Measurements from ENCODE around the gene HNRNPH1. TPM values are rescaled to one million over a fixed set of nuclear protein-coding genes. Genes with fewer than 3 reads are reported as not detected.

The HNRNPH1 gene
- total RNA-seq, 5 donors from 2014 or later (not counting 1 experiment from before 2014, with no cell fraction given) = 1,278 to 2,165 (median 1,301) TPM

- ATAC-seq (replicated peaks in 1 of 4) (peak; percentile 62 to 86 (median 73)), DNase-seq (peak in 34 of 35 experiments; percentile 21 to 70 (median 52))
- H3K27me3 ChIP-seq (replicated peaks in 1 of 2; ENCODE audit: control insufficient read depth in 2 of 2, extremely low read depth in 1 of 2, insufficient read depth in 2 of 2, low read length in 1 of 2) = no peaks in the 10 kb centered on the region
- no peak overlapping the region for H3K4me3 ChIP-seq (ENCODE audit: control insufficient read depth in 1 of 2, extremely low read depth in 1 of 2, low read length in 1 of 2)
- H3K9me3 ChIP-seq = no peaks in the 10 kb centered on the region
- Mint-ChIP-seq H3K27me3 (no peaks in the 10 kb centered on the region), H3K9me3 (no peaks in the 10 kb centered on the region), H3K36me3 (peaks cover 50% of the 10 kb centered on the region), H3K4me1 (peaks cover 48 to 56% (median 52%) of the 10 kb centered on the region in 3 donors), H3K4me3 (peak overlapping the region in 1 of 3 donors; percentile 60), H3K27ac (peak overlapping the region; percentile 77 to 85)
- H3K36me3 ChIP-seq (ENCODE audit: control insufficient read depth in 2 of 2, extremely low read depth in 1 of 2, insufficient read depth in 1 of 2, low read length in 1 of 2) = peaks cover 12 to 65% of the 10 kb centered on the region in 2 donors
- peaks cover 18 to 30% of the 10 kb centered on the region in 2 experiments for H3K4me1 ChIP-seq (ENCODE audit: control insufficient read depth in 1 of 2, extremely low read depth in 1 of 2, insufficient read depth in 2 of 2, low read length in 2 of 2)
- CTCF ChIA-PET = interaction anchor here (0.5 to 1.0 kb wide), 2 partner anchors 17 to 58 kb away, joined by 3 to 4 read pairs; partner anchors contain the start of gene RUFY1 (in 1 of the 2)
- WGBS (ENCODE audit: insufficient coverage) = 0% methylated on average over 2 of the region's 5 CpGs
- H3K27ac ChIP-seq (ENCODE audit: low read length) = peak overlapping the region; percentile 11
- POLR2A ChIA-PET = interaction anchor here (0.7 to 1.5 kb wide), 5 partner anchors 9 to 50 kb away, joined by 3 to 13 read pairs (median 5); partner anchors contain the start of gene HNRNPH1 (in 2 of the 2)
Observed at GRCh38 chr5:179608131-179608581, 15.3 kb downstream of the HNRNPH1 start.

GRCh38 chr5:179607160-179607931, 16.1 kb downstream of the HNRNPH1 start:
- peak overlapping the region; percentile 5 for H3K27ac ChIP-seq (ENCODE audit: low read length)

GRCh38 chr5:179606910-179607159, 16.6 kb downstream of the HNRNPH1 start:
- H3K27me3 ChIP-seq (replicated peaks in 1 of 2; ENCODE audit: control insufficient read depth in 2 of 2, extremely low read depth in 1 of 2, insufficient read depth in 2 of 2, low read length in 1 of 2) = no peaks in the 10 kb centered on the region
- ChIA-PET POLR2A (interaction anchor here in 1 of 2 donors (0.5 kb wide), 1 partner anchor 724 kb away, joined by 3 read pairs; no protein-coding TSS in a partner anchor), CTCF (no interaction called here)
- Mint-ChIP-seq H3K4me1 (peaks cover 38 to 47% (median 44%) of the 10 kb centered on the region in 3 donors), H3K36me3 (peaks cover 47% of the 10 kb centered on the region), H3K27me3 (no peaks in the 10 kb centered on the region), H3K4me3 (no peak overlapping the region), H3K9me3 (no peaks in the 10 kb centered on the region), H3K27ac (peak overlapping the region; percentile 22 to 55)
- no peak overlapping the region for H3K27ac ChIP-seq (ENCODE audit: low read length)
- H3K36me3 ChIP-seq (ENCODE audit: control insufficient read depth in 2 of 2, extremely low read depth in 1 of 2, insufficient read depth in 1 of 2, low read length in 1 of 2) = peaks cover 20 to 65% of the 10 kb centered on the region in 2 donors
- ATAC-seq (replicated peaks in 1 of 4) (no peak), DNase-seq (no peak)
- WGBS (ENCODE audit: insufficient coverage) = 100% methylated on average over 6 of the region's 6 CpGs
- peaks cover 18 to 30% of the 10 kb centered on the region in 2 experiments for H3K4me1 ChIP-seq (ENCODE audit: control insufficient read depth in 1 of 2, extremely low read depth in 1 of 2, insufficient read depth in 2 of 2, low read length in 2 of 2)
- H3K9me3 ChIP-seq = no peaks in the 10 kb centered on the region
- H3K4me3 ChIP-seq (ENCODE audit: control insufficient read depth in 1 of 2, extremely low read depth in 1 of 2, low read length in 1 of 2) = no peak overlapping the region

More at GRCh38 chr5:179607160-179607931, 16.1 kb downstream of the HNRNPH1 start:
- Histone ChIP-seq H3K4me1 (ENCODE audit: control insufficient read depth in 1 of 2, extremely low read depth in 1 of 2, insufficient read depth in 2 of 2, low read length in 2 of 2) (peaks cover 18 to 30% of the 10 kb centered on the region in 2 experiments), H3K27me3 (replicated peaks in 1 of 2; ENCODE audit: control insufficient read depth in 2 of 2, extremely low read depth in 1 of 2, insufficient read depth in 2 of 2, low read length in 1 of 2) (no peaks in the 10 kb centered on the region), H3K4me3 (ENCODE audit: control insufficient read depth in 1 of 2, extremely low read depth in 1 of 2, low read length in 1 of 2) (no peak overlapping the region), H3K9me3 (no peaks in the 10 kb centered on the region), H3K36me3 (ENCODE audit: control insufficient read depth in 2 of 2, extremely low read depth in 1 of 2, insufficient read depth in 1 of 2, low read length in 1 of 2) (peaks cover 17 to 62% of the 10 kb centered on the region in 2 donors)
- H3K27me3 Mint-ChIP-seq = no peaks in the 10 kb centered on the region
- no peaks in the 10 kb centered on the region for H3K9me3 Mint-ChIP-seq
- H3K4me1 Mint-ChIP-seq = peaks cover 40 to 50% (median 46%) of the 10 kb centered on the region in 3 donors
- POLR2A ChIA-PET = interaction anchor here (0.5 to 1.5 kb wide), 6 partner anchors 10 to 724 kb away, joined by 3 to 13 read pairs (median 4); partner anchors contain the start of gene HNRNPH1 (in 2 of the 2)
- CTCF ChIA-PET = interaction anchor here in 1 of 2 donors (1.0 kb wide), 1 partner anchor 57 kb away, joined by 3 read pairs; the partner anchor contains the start of gene RUFY1
- peak overlapping the region; percentile 77 to 85 for H3K27ac Mint-ChIP-seq
- ATAC-seq (replicated peaks in 1 of 4) (peak in 2 of 4 experiments; percentile 2 to 6), DNase-seq (no peak)
- 88% methylated on average over 12 of the region's 19 CpGs for WGBS (ENCODE audit: insufficient coverage)
- peak overlapping the region in 1 of 3 donors; percentile 60 for H3K4me3 Mint-ChIP-seq
- peaks cover 49% of the 10 kb centered on the region for H3K36me3 Mint-ChIP-seq

GRCh38 chr5:179606071-179606909, 17.2 kb downstream of the HNRNPH1 start:
- peaks cover 17 to 62% of the 10 kb centered on the region in 2 donors for H3K36me3 ChIP-seq (ENCODE audit: control insufficient read depth in 2 of 2, extremely low read depth in 1 of 2, insufficient read depth in 1 of 2, low read length in 1 of 2)
- H3K4me3 ChIP-seq (ENCODE audit: control insufficient read depth in 1 of 2, extremely low read depth in 1 of 2, low read length in 1 of 2) = no peak overlapping the region
- H3K4me1 ChIP-seq (ENCODE audit: control insufficient read depth in 1 of 2, extremely low read depth in 1 of 2, insufficient read depth in 2 of 2, low read length in 2 of 2) = peaks cover 18 to 30% of the 10 kb centered on the region in 2 experiments
- ATAC-seq (replicated peaks in 1 of 4) = no peak
- no peaks in the 10 kb centered on the region for H3K9me3 Mint-ChIP-seq
- no peak for DNase-seq
- POLR2A ChIA-PET = interaction anchor here (0.5 to 1.2 kb wide), 3 partner anchors 13 to 725 kb away, joined by 3 read pairs; no protein-coding TSS in a partner anchor
- no peaks in the 10 kb centered on the region for H3K27me3 Mint-ChIP-seq
- H3K27me3 ChIP-seq (replicated peaks in 1 of 2; ENCODE audit: control insufficient read depth in 2 of 2, extremely low read depth in 1 of 2, insufficient read depth in 2 of 2, low read length in 1 of 2) = no peaks in the 10 kb centered on the region
- peaks cover 35 to 43% (median 41%) of the 10 kb centered on the region in 3 donors for H3K4me1 Mint-ChIP-seq
- CTCF ChIA-PET = no interaction called here
- peaks cover 44% of the 10 kb centered on the region for H3K36me3 Mint-ChIP-seq
- no peak overlapping the region for H3K4me3 Mint-ChIP-seq
- no peaks in the 10 kb centered on the region for H3K9me3 ChIP-seq
- no peak overlapping the region for H3K27ac ChIP-seq (ENCODE audit: low read length)
- WGBS (ENCODE audit: insufficient coverage) = 93% methylated on average over 20 of the region's 21 CpGs
- H3K27ac Mint-ChIP-seq = peak overlapping the region; percentile 22 to 61

GRCh38 chr5:179605026-179605833, 18.2 kb downstream of the HNRNPH1 start:
- Mint-ChIP-seq H3K27ac (peak overlapping the region in 1 of 2 donors; percentile 7), H3K9me3 (no peaks in the 10 kb centered on the region), H3K4me3 (no peak overlapping the region), H3K4me1 (peaks cover 26 to 36% (median 32%) of the 10 kb centered on the region in 3 donors), H3K36me3 (peaks cover 36% of the 10 kb centered on the region), H3K27me3 (no peaks in the 10 kb centered on the region)
- Histone ChIP-seq H3K27ac (ENCODE audit: low read length) (no peak overlapping the region), H3K36me3 (ENCODE audit: control insufficient read depth in 2 of 2, extremely low read depth in 1 of 2, insufficient read depth in 1 of 2, low read length in 1 of 2) (peaks cover 17 to 52% of the 10 kb centered on the region in 2 donors), H3K4me1 (ENCODE audit: control insufficient read depth in 1 of 2, extremely low read depth in 1 of 2, insufficient read depth in 2 of 2, low read length in 2 of 2) (peaks cover 18 to 30% of the 10 kb centered on the region in 2 experiments), H3K27me3 (replicated peaks in 1 of 2; ENCODE audit: control insufficient read depth in 2 of 2, extremely low read depth in 1 of 2, insufficient read depth in 2 of 2, low read length in 1 of 2) (no peaks in the 10 kb centered on the region), H3K4me3 (ENCODE audit: control insufficient read depth in 1 of 2, extremely low read depth in 1 of 2, low read length in 1 of 2) (no peak overlapping the region), H3K9me3 (no peaks in the 10 kb centered on the region)
- no peak for DNase-seq
- ChIA-PET CTCF (no interaction called here), POLR2A (interaction anchor here in 1 of 2 donors (0.9 to 1.2 kb wide), 2 partner anchors 14 to 18 kb away, joined by 3 read pairs; partner anchors contain the start of gene HNRNPH1)
- ATAC-seq (replicated peaks in 1 of 4) = no peak
- 96% methylated on average over 7 of the region's 10 CpGs for WGBS (ENCODE audit: insufficient coverage)

Measured in T-cell (primary cell).